Adrenal gland (tissue), 19 donors: ENCODE measurements around the gene DNAH1. TPM values are rescaled to one million over a fixed set of nuclear protein-coding genes. Genes with fewer than 3 reads are reported as not detected.

Source experiments
- DNase-seq, 7 donors: peaks; one replicate each; pipeline ENCODE4 v3.0.0-alpha.2; 2019 to 2020
- H3K27ac ChIP-seq, 5 donors: fragments of 200-600 bp; sonication (generic) in 4 of 5; 1 replicate in 3 of 5; 2 replicates in 2 of 5; pipeline versions ENCODE4 v1.5.1 to v1.8.0; 2016 to 2020; ENCODE audit warnings: mild to moderate bottlenecking in 1 of 5
- H3K27me3 ChIP-seq: fragments of 200-600 bp; 2 replicates; pipeline ENCODE4 v1.8.0; 2021
- H3K36me3 ChIP-seq, 2 donors: fragments of 200-600 bp; replicated peaks in 1 of 2; 1 replicate in 1 of 2; 2 replicates in 1 of 2; pipeline versions ENCODE4 v1.5.1 to v1.8.0; 2018 to 2022
- H3K4me1 ChIP-seq, 2 donors: fragments of 200-600 bp; replicated peaks in 1 of 2; 1 replicate in 1 of 2; 2 replicates in 1 of 2; pipeline versions ENCODE4 v1.5.1 to v1.8.0; 2018 to 2021
- H3K4me3 ChIP-seq, 4 donors: fragments of 200-600 bp; sonication (generic) in 3 of 4; one replicate each; pipeline ENCODE4 v1.5.1; 2016 to 2018
- H3K9me3 ChIP-seq, 3 donors: fragments of 200-600 bp; sonication (generic) in 1 of 3; replicated peaks in 1 of 3; 1 replicate in 2 of 3; 2 replicates in 1 of 3; pipeline versions ENCODE4 v1.5.1 to v1.8.0; 2016 to 2021
- POLR2A ChIP-seq, 2 donors: fragments of 450-650 bp; IDR thresholded peaks; one replicate each; pipeline ENCODE4 v1.6.1; 2017; ENCODE audit warnings: antibody characterized with exemption in 2 of 2, mild to moderate bottlenecking in 2 of 2, moderate library complexity in 1 of 2
- WGBS, 4 donors: extraction: QIAGEN DNeasy Blood & Tissue Kit in 2 of 4; methylation state at CpG; one replicate each; pipeline versions ENCODE4 v1.1.5 to v1.1.7; 2013 to 2017; 5-methylcytosine and 5-hydroxymethylcytosine counted together
- intact Hi-C, 2 donors: fragments of 100-400 bp; cut with DNase I; formaldehyde crosslinking; loops; one replicate each; pipeline versions ENCODE4 v1.14.1 to v1.15.0; 2022 to 2023
- long read RNA-seq, 10 donors: library from polyadenylated mRNA in 3 of 10; unstranded in 2 of 10; stranded (forward) in 1 of 10; transcript quantifications; one replicate each; pipeline ENCODE4 v2.0.0 and lab custom pipeline, GENCODE V29; 2021 to 2026
- polyA plus RNA-seq, 3 donors: library from polyadenylated mRNA; stranded (reverse); fragments of 200-250 nt in 2 of 3; fragments of 350-450 nt in 1 of 3; fragmentation: Illumina TruSeq in 1 of 3; extraction: RNeasy Lipid Tissue Mini Kit (QIAGEN cat#74804) in 1 of 3; gene quantifications; one replicate each; pipeline ENCODE4 v1.2.3, GENCODE V29; 2013 to 2014
- total RNA-seq, 9 donors: library from RNA; depleted of rRNA in 4 of 9; stranded (reverse); fragments of >200 nt in 4 of 9; fragments of 120-200 nt in 1 of 9; fragmentation: NEBNext Ultra II Directional in 1 of 9; extraction: Animal tissue kit (Norgen Biotek cat#: 25700) in 1 of 9; gene quantifications; one replicate each; pipeline versions ENCODE4 v1.1.0 to v1.2.4, GENCODE V29; 2013 to 2023
- TF ChIP-seq, protein P1 (sequence below), 6 experiments: fragments of 450-650 bp in 4 of 6; fragments of 200-600 bp in 2 of 6; sonication (generic) in 1 of 6; IDR thresholded peaks; 1 replicate in 5 of 6; 2 replicates in 1 of 6; pipeline versions ENCODE4 v1.5.1 to v1.8.0; 2016 to 2021; ENCODE audit warnings: antibody characterized with exemption in 6 of 6, mild to moderate bottlenecking in 2 of 6, moderate library complexity in 1 of 6
- donor health status: healthy with polysubstance abuse.
- donor health status: Bipolar disorder and iron deficiency.
- donor health status: DM: yes; HTN: yes; CAD: no.
- donor health status: DM: no; HTN: no; CAD: no.
- donor health status: DM: no; HTN: no; CAD: no.
- donor health status: DM: yes; HTN: yes; CAD: no.

The DNAH1 gene
- total RNA-seq (10 to 100 TPM in 4 of 9 donors, 1 to 10 TPM in 5; 3.8 to 14.0 (median 7.6) TPM), polyA plus RNA-seq (10 to 100 TPM in 2 of 3 donors, 1 to 10 TPM in 1; 2.1 to 24.4 (median 16.6) TPM)
- long read RNA-seq, donor 1: 0 reads
- long read RNA-seq, donor 2, partial matches to known transcripts: 5 of 12 reads
- long read RNA-seq, donor 2, other reads (novel, unspliced or antisense): 7 of 12 reads
- long read RNA-seq, donor 3: 0 reads
- long read RNA-seq, donor 4, partial matches to known transcripts: 1 of 1 reads
- long read RNA-seq, donor 4, other reads (novel, unspliced or antisense): 0 of 1 reads
- long read RNA-seq, donor 5, partial matches to known transcripts: 1 of 3 reads
- long read RNA-seq, donor 5, other reads (novel, unspliced or antisense): 2 of 3 reads
- long read RNA-seq, donor 6, partial matches to known transcripts: 2 of 3 reads
- long read RNA-seq, donor 6, other reads (novel, unspliced or antisense): 1 of 3 reads
- long read RNA-seq, donor 7, partial matches to known transcripts: 14 of 14 reads
- long read RNA-seq, donor 7, other reads (novel, unspliced or antisense): 0 of 14 reads
- long read RNA-seq, donor 8: 0 reads
- long read RNA-seq, donor 9, partial matches to known transcripts: 0 of 5 reads
- long read RNA-seq, donor 9, other reads (novel, unspliced or antisense): 5 of 5 reads
- long read RNA-seq, donor 10: 0 reads

DNA sequence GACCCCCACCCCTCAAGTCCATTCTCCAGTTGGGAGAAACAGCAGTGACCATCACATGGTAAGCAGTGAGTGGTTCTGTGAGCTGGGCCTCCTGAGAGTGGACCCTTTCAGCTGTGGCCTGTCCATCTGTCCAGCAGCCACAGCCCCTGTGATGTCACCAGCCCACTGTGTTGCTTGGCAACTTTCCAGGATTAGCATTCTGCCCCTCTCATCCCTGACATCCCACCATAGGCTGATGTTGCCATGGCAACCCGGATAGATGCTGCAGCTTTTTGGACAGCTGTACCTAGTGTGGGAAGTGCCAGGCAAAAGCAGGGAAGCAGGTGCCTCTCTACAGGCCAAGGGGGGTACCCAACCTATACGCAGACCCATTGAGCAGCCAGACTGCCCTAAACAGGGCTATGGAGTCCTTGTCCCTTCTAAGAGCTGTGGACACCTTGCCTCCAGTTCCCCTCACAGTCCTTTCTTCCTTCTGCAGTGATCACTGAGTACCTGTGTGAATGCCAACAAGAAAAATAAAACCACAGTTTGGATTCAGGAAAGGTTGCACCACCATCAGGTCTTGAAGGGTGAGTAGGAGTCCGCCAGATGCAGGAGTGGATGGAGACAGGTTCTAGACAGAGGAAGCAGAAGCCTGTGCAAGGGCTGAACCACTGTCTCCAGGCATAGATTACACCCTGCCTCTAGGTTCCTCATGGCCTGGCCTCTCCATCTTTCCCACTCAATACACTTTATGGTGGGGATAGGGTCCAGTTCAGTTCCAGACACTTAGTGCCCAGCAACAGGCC, at the start of gene DNAH1:
Gene DNAH1 (plus strand): TSS at position 343 of the 788 bp plus-strand sequence. CDS start 6,124 bp downstream, outside the sequence.
- intact Hi-C loops: no loop called here
- Histone ChIP-seq H3K27ac (no peak within 1 kb of the TSS), H3K36me3 (no peaks in the 10 kb centered on the region), H3K27me3 (no peaks in the 10 kb centered on the region), H3K9me3 (no peaks in the 10 kb centered on the region), H3K4me3 (no peak within 1 kb of the TSS), H3K4me1 (peaks cover 0 to 15% of the 10 kb centered on the region in 2 donors)
- WGBS, 4 donors: 89 to 100% (median 94%) methylated on average over 2 to 3 of the region's 3 CpGs
- DNase-seq: no peak
- TF ChIP-seq, protein P1, sequence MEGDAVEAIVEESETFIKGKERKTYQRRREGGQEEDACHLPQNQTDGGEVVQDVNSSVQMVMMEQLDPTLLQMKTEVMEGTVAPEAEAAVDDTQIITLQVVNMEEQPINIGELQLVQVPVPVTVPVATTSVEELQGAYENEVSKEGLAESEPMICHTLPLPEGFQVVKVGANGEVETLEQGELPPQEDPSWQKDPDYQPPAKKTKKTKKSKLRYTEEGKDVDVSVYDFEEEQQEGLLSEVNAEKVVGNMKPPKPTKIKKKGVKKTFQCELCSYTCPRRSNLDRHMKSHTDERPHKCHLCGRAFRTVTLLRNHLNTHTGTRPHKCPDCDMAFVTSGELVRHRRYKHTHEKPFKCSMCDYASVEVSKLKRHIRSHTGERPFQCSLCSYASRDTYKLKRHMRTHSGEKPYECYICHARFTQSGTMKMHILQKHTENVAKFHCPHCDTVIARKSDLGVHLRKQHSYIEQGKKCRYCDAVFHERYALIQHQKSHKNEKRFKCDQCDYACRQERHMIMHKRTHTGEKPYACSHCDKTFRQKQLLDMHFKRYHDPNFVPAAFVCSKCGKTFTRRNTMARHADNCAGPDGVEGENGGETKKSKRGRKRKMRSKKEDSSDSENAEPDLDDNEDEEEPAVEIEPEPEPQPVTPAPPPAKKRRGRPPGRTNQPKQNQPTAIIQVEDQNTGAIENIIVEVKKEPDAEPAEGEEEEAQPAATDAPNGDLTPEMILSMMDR (IDR thresholded peaks at IDR 0.05): no peak
- TF ChIP-seq POLR2A (IDR thresholded peaks at IDR 0.05): no peak

DNA sequence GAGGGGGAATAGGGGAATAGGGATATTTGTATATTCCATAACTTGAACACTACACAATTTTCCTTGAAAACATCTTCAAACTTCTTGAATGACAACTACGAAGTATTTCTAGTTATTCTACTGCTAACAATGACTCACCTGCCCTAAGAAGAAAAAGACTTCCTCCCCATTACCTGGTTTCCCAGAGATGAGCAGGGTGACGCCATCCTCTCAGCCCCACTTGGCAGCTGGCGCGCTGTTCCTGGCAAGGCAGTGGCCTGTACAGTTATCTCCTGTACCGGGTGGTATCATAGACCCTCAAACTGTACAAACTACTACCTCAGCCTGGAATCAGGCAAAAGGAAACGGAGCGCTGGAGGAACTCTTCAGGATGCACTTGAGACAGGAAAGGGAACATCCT, 48.1 kb upstream of the DNAH1 start:
- H3K9me3 ChIP-seq: no peaks in the 10 kb centered on the region
- WGBS, 4 donors: 72 to 83% (median 78%) methylated on average over 7 of the region's 7 CpGs
- no peaks in the 10 kb centered on the region for H3K27me3 ChIP-seq
- intact Hi-C loops: no loop called here
- TF ChIP-seq, protein P1 (IDR thresholded peaks at IDR 0.05): no peak
- no peak for TF ChIP-seq POLR2A (IDR thresholded peaks at IDR 0.05)
- peaks cover 25 to 42% of the 10 kb centered on the region in 2 donors for H3K4me1 ChIP-seq
- no peak overlapping the region for H3K4me3 ChIP-seq
- peaks cover 0 to 71% of the 10 kb centered on the region in 2 donors for H3K36me3 ChIP-seq
- DNase-seq: no peak
- H3K27ac ChIP-seq: peak overlapping the region in 1 of 5 donors; percentile 10

DNA sequence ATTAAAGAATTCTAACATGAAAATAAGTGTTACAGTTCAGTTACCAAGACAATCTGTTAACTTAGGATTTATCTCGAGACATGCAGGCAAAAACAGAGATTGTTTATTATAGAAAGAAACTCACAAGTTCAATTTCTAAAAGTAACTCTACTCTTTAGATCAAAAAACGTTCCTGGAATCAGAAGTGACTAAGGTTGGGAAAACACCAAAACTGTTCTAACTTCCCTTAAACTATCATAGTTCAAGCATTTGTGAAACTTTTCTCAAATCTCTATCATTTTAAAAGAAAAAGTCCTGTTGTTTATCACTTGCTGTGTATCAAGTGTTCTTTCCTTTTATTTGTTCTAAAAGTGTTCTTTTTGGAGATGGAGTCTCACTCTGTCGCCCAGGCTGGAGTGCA, 46.3 kb upstream of the DNAH1 start:
- Histone ChIP-seq H3K36me3 (peaks cover 0 to 58% of the 10 kb centered on the region in 2 donors), H3K27ac (peak overlapping the region in 4 of 5 donors; percentile 22 to 77 (median 62)), H3K27me3 (no peaks in the 10 kb centered on the region), H3K4me1 (peaks cover 28 to 57% of the 10 kb centered on the region in 2 donors), H3K9me3 (no peaks in the 10 kb centered on the region), H3K4me3 (no peak overlapping the region)
- no peak for DNase-seq
- TF ChIP-seq POLR2A (IDR thresholded peaks at IDR 0.05): no peak
- TF ChIP-seq, protein P1 (IDR thresholded peaks at IDR 0.05): no peak
- intact Hi-C loops: no loop called here
- 34 to 48% (median 43%) methylated on average over 3 of the region's 3 CpGs for WGBS, 4 donors
